ENCODE measurements around the gene GEMIN2.
"Not testable (repeated sequence)": the region's sequence is repeated elsewhere in the genome, so short reads cannot be mapped to it uniquely, and the experiment has no call there.

Gene GEMIN2

GRCh38 chr14:39113685-39114072 lies 444 bp upstream of the GEMIN2 start:
- DNase-seq = no peak

GRCh38 chr14:39122330-39123138 lies 8.4 kb downstream of the GEMIN2 start:
- DNase-seq = no peak

- not testable (repeated sequence) for DNase-seq
Observed at GRCh38 chr14:39137835-39138234, 23.7 kb downstream of the GEMIN2 start.

- no peak for DNase-seq
Observed at GRCh38 chr14:39138440-39138839, 24.3 kb downstream of the GEMIN2 start.

- DNase-seq = no peak
Observed at GRCh38 chr14:39140170-39140569, 26.0 kb downstream of the GEMIN2 start.

GRCh38 chr14:39141623-39142022 lies 27.5 kb downstream of the GEMIN2 start:
- DNase-seq = not testable (repeated sequence)

GRCh38 chr14:39143226-39143625 lies 29.1 kb downstream of the GEMIN2 start:
- not testable (repeated sequence) for DNase-seq

GRCh38 chr14:39145266-39145966 lies 31.3 kb downstream of the GEMIN2 start:
- DNase-seq = no peak

- no peak for DNase-seq
Observed at GRCh38 chr14:39154594-39155189, 40.6 kb downstream of the GEMIN2 start.

- DNase-seq = no peak
Observed at GRCh38 chr14:39157491-39157890, 43.4 kb downstream of the GEMIN2 start.

- DNase-seq = no peak
Observed at GRCh38 chr14:39158222-39158858, 44.2 kb downstream of the GEMIN2 start.

- no peak for DNase-seq
Observed at GRCh38 chr14:39160494-39160893, 46.4 kb downstream of the GEMIN2 start.

- not testable (repeated sequence) for DNase-seq
Observed at GRCh38 chr14:39167797-39168320, 53.7 kb downstream of the GEMIN2 start.

GRCh38 chr14:39168591-39168990 lies 54.5 kb downstream of the GEMIN2 start:
- no peak for DNase-seq

GRCh38 chr14:39169541-39169900 lies 55.4 kb downstream of the GEMIN2 start:
- no peak for DNase-seq

- no peak for DNase-seq
Observed at GRCh38 chr14:39173198-39173597, 59.1 kb downstream of the GEMIN2 start.

- DNase-seq = peak; percentile 91
Observed at GRCh38 chr14:39174560-39175444, 60.7 kb downstream of the GEMIN2 start, which contains the start of gene PNN. PNN (plus strand) TSS chr14:39175254; CDS start chr14:39175280, 26 bp downstream.

GRCh38 chr14:39175445-39176262 lies 61.5 kb downstream of the GEMIN2 start:
- DNase-seq = no peak

GRCh38 chr14:39176263-39177167 lies 62.4 kb downstream of the GEMIN2 start:
- no peak for DNase-seq

GRCh38 chr14:39177168-39177545 lies 63.0 kb downstream of the GEMIN2 start:
- no peak for DNase-seq
